22Rv1 (cell line): ENCODE data around the gene FOLR3.

Source experiments
- ZFX ChIP-seq: fragments of 450-650 bp; IDR thresholded peaks from 2 replicates; pipeline ENCODE4 v1.6.1; 2017; ENCODE audit warnings: antibody characterized with exemption, borderline replicate concordance
- TF ChIP-seq, protein P1 (sequence below): fragments of 450-650 bp; IDR thresholded peaks from 2 replicates; pipeline ENCODE4 v1.5.1; 2017; ENCODE audit warnings: mild to moderate bottlenecking

GRCh38 chr11:72157131-72157530 is 21.6 kb downstream of the FOLR3 start:
- TF ChIP-seq, protein P1, sequence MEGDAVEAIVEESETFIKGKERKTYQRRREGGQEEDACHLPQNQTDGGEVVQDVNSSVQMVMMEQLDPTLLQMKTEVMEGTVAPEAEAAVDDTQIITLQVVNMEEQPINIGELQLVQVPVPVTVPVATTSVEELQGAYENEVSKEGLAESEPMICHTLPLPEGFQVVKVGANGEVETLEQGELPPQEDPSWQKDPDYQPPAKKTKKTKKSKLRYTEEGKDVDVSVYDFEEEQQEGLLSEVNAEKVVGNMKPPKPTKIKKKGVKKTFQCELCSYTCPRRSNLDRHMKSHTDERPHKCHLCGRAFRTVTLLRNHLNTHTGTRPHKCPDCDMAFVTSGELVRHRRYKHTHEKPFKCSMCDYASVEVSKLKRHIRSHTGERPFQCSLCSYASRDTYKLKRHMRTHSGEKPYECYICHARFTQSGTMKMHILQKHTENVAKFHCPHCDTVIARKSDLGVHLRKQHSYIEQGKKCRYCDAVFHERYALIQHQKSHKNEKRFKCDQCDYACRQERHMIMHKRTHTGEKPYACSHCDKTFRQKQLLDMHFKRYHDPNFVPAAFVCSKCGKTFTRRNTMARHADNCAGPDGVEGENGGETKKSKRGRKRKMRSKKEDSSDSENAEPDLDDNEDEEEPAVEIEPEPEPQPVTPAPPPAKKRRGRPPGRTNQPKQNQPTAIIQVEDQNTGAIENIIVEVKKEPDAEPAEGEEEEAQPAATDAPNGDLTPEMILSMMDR: no peak
- no peak for TF ChIP-seq ZFX
